Adipose tissue (tissue), 3 donors: ENCODE measurements around the gene CHST2. TPM values are rescaled to one million over a fixed set of nuclear protein-coding genes. Genes with fewer than 3 reads are reported as not detected.

Experiments used
- H3K27ac ChIP-seq: one replicate; pipeline ENCODE4 v1.5.1; 2013; ENCODE audit warnings: low read depth, low read length
- WGBS, 3 donors: extraction: QIAGEN DNeasy Blood & Tissue Kit; methylation state at CpG; one replicate each; pipeline ENCODE4 v1.1.7; 2013; 5-methylcytosine and 5-hydroxymethylcytosine counted together
- polyA plus RNA-seq, 3 donors: library from polyadenylated mRNA; stranded (reverse); fragments of 200-250 nt; gene quantifications; one replicate each; pipeline ENCODE4 v1.2.3, GENCODE V29; 2013
- donor health status: healthy with polysubstance abuse.
- donor health status: Bipolar disorder and iron deficiency.
- donor health status: healthy.

Gene CHST2
- polyA plus RNA-seq, 3 donors: 0.94 to 11.6 (median 4.6) TPM

DNA sequence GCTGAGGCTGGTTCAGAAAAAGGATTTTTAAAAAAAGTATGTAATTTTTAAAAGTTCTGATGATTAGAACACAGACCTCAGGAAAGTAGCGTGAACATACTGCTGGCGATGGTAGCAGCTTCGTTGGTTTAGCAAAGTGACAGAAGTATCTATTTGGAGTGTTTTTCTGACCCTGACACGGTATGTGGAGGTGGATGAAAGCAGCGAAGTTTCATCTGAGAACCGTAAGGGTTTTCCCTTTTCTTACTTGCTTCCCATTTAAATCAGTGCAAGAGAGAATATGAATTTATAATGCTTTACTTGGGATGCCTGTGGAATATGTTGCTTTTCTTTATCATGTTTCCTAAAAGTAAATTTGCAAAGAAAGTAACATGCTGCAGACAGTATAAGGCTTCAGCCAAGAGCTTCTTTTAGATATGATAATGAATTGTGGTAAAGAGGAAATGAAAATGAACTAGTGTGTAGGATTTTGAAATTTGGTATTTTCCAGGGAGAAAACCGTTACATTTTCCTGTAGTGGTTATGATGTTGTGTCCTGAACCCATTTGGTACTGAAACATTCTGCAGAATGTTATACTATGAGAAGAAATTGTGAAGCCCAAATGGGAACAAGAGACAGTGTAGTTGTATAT, 3.9 kb downstream of the CHST2 start:
- 66 to 74% (median 70%) methylated on average over 7 of the region's 7 CpGs for WGBS, 3 donors
- no peak overlapping the region for H3K27ac ChIP-seq

DNA sequence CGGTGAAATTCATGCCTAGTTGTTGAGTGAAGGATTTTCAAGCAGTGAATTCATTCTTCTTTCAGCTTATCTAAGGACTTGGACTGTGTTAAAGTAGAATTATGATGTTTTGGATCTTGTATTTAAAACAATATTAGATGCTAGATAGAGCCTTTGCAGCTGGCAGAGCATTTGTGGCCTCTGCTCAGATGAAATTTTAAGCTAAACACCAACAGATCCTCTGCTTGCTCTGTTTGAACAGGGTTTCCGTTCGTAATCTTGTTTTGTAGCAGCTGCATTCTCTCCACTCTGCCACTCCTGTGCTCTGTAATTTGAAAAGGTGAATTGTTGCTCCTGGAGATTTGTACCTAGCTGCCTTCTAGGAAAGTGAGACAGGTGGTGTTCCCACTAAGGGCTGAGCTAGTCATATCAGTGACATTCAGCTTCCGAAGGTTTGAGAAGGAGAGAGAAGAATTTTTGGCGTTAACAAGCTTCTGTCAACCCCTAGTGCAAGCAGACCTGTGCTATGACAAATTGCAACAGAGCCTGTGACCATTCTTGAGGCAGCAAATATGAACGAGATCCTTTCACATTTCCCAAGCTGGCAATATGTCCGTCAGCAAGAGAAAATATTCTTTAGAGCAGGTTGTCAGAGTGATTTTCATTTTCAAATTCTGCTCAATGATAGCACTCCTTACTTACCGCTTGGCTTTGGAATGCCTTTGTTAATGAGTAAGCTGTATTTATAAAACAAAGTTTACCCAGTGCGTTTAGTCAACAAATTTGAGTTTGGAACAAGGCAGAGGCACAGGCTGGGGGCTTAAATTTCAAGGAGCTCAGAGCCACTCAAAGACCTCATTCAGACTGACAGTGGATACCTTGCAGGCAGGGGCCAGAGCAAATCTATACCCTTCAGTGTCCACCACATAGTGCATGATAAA, 5.3 kb downstream of the CHST2 start:
- WGBS, 3 donors: 21 to 76% (median 66%) methylated on average over 9 of the region's 9 CpGs
- H3K27ac ChIP-seq: no peak overlapping the region

DNA sequence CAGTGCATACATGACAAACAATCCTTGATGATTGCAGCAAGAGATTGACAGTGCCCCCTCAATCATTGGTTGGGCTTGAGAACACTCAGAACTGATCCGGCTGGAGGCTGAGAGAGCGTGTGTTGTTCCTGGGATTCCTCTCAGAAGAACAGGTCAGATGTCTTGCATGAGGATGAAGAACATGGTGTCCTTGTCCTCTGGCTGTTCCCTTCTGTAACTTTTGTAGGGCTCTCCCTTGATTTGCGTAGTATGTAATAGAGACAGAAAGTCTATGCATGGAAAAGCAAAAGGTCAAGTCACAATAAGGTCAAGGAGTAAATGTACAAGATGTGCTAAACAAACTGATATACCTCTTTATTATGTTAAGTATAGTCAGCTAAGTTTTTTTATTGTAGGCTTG, 8.2 kb downstream of the CHST2 start:
- H3K27ac ChIP-seq: no peak overlapping the region
- WGBS, 3 donors: 93 to 99% (median 94%) methylated on average over 3 of the region's 3 CpGs

DNA sequence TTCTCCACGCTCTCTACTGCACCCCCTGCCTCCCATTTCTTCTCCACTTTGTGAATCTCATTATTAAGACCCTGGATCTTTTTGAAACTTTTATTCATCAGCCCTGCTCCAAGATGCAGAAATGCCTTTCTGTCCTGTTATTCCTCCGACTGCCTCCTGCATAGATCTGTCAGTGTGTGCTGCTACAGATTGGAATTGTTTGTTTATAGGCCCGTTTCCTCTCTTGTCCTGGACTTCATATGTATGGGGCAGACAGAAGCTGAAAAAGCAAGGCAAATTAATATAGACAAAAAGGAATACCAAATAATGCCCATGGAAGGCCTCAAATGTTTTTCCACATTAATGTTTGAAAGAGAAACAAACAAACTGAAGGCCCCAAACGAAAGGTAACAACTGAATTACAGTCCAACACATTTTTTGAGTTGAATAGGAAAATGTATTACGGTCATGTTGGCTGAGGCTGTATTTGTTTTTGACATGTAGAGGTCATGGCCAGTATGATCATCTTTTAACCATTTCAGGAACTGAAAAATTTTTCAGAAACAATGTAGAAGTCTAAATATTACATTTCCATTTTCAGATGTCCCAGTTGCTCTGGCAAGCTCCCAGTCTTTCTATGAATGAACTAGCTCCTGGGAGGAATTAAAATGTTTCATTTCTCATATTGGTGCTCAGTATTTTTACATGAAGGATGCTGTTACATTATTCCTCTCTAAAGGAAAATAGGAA, 8.8 kb downstream of the CHST2 start:
- WGBS, 3 donors: 56 to 69% (median 64%) methylated on average over 5 of the region's 5 CpGs

DNA sequence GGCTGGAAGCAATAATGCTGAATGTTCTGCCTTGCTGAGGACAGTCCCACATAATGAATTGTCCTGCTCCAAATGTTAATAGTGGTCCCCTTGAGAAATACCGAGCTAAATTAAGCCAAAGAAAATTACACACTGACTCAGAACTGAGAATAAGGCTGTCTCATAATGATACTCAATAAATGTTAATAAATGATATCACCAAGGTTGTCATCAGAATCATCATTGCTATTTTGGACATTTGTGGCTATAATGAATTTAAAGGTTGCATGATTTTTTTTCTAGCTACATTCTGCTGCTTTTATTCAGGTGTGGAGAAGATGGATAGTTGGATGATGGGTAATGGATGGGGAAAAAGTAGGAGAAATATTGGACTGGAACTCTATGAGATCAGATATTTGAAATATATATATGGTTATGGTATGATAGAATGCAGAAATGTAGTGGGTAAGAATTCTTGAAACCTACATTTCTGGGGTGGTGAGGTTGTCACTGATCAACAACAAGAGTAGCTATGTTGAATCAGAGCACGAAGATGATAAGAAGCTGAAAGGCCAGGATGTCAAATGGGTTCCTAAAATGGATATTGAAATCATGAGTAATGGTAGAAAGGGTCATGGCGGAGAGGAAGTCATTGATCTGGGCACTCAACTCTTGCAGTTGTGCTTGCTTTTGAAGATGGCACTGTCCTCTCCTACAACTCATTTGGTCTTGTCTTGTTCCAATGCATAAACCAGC, 12.8 kb downstream of the CHST2 start:
- WGBS, 3 donors: 70 to 90% (median 89%) methylated on average over 3 of the region's 3 CpGs

More for the DNA sequence above, 8.8 kb downstream of the CHST2 start:
- H3K27ac ChIP-seq: no peak overlapping the region

DNA sequence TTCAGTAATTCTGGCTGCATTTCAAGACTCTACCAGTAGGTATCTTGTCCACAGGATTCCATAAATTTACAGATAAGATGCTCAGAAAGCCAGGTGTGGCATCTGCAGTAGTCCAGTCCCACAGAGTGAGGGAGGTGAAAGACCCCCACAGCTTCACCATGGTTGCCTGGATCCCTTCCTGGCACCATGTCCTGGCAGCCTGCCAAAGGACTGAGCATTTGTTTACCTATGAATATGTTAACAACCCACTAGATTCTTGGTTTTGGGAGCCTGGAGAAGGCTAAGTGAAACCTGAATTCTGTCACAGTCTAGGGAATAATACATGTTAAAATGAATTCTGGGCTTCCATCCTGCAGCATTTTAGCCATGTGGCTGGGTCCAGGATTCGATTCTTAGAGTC, 14.9 kb downstream of the CHST2 start:
- H3K27ac ChIP-seq: no peak overlapping the region
- WGBS, 3 donors: 45 to 88% (median 79%) methylated on average over 1 of the region's 1 CpG

More for the DNA sequence above, 12.8 kb downstream of the CHST2 start:
- no peak overlapping the region for H3K27ac ChIP-seq

DNA sequence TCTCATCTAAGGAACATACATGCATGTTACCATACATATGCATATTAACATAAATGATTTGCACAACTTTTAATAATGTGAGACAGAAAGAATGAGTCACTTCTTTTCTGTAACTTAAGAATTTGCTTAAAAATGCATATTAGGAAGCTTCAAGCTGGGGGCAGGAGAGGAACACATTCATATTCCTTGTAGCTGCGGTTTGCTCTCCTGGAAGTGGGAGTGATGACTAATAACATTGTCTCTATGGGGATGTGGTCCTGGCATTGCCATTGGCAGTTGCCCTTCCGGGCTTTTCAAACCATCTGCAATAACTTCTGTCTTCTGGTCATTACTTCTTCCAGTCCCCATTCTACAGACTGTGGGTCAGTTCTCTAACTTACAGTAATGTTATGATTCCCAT, 15.6 kb downstream of the CHST2 start:
- no peak overlapping the region for H3K27ac ChIP-seq
- WGBS, 3 donors: 31 to 57% (median 38%) methylated on average over 2 of the region's 2 CpGs

DNA sequence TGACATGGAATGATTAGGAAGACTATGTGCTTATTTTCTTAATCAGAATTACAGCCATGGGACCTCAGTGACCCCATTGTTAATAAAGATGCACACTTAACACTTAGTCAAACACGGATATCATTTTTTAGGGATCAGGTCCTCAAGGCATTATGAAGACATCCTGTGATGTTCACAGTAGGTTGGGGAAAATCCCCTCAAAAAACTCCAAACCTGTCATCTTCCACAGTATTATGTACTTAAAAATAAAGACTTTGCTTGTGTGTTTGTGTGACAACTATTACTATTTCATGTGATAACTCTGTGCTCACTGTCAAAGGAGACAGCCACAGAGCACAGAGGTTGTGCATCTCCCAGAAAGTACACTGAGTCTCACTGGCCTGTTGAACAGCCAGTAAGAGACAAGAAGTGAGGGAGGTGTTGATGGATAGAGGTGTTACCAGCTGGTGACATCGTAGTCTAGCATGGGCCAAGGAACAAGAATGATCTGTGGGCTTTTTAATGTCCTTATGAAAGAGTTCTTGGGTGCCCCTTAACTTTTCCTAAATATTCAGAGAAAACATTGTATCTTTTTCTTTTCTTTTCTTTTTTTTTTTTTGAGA, 18.0 kb downstream of the CHST2 start:
- 48 to 76% (median 70%) methylated on average over 2 of the region's 2 CpGs for WGBS, 3 donors
- no peak overlapping the region for H3K27ac ChIP-seq

DNA sequence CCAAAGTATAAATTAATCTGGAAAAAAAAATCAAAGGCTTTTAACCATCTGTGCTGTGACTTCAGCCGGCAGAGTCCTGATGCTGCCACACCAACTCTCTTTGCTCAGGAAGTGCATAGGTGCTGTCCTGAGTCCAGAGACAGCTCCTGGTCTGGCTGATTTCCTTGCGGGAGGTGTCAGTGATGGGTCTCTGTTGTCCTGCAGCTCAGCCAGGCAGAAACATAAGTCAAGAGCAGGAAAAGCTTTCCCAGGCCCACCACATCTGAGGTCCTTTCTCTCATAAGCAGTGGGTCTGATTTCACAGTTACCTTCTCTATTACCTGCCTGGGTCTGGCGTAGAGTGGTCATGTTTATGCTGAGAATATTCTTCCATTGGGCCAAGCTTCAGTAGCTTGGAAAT, 19.4 kb downstream of the CHST2 start:
- WGBS, 3 donors: 78 to 96% (median 89%) methylated on average over 3 of the region's 3 CpGs
- H3K27ac ChIP-seq: no peak overlapping the region

DNA sequence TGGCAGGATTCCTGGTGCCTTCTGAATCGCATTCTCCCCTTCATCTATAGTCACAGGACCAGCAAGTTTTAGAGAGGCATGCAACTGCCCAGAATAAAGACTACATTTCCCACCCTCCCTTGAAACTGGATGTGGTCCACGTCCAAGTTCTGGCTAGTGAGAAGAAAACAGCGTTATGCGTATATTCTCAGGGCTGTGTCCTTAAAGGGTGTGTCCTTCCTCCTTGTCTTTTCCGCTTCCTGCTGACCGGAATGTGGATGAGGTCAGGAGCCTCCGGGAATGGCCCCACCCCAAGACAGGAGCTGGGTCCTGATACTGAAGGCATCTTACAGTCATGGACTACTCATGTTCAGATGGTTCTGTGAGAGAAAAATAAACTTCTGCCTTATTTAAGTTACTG, 20.2 kb downstream of the CHST2 start:
- H3K27ac ChIP-seq: no peak overlapping the region
- WGBS, 3 donors: 41 to 70% (median 55%) methylated on average over 7 of the region's 7 CpGs

DNA sequence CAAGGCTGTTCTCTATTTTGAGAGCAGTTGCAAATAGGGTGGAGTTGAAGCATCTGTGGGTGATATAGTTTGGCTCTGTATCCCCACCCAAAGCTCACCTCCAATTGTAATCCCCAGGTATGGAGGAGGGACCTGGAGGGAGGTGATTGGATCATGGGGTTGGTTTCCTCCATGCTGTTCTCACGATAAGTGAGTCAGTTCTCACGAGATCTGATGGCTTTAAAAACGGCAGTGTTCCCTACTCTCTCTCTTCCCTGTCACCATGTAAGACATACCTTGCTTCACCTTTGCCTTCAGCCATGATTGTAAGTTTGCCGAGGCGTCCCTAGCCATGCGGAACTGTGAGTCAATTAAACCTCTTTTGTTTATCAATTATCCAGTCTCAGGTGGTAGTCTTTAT, 21.0 kb downstream of the CHST2 start:
- WGBS, 3 donors: 82 to 96% (median 95%) methylated on average over 6 of the region's 6 CpGs
- no peak overlapping the region for H3K27ac ChIP-seq

DNA sequence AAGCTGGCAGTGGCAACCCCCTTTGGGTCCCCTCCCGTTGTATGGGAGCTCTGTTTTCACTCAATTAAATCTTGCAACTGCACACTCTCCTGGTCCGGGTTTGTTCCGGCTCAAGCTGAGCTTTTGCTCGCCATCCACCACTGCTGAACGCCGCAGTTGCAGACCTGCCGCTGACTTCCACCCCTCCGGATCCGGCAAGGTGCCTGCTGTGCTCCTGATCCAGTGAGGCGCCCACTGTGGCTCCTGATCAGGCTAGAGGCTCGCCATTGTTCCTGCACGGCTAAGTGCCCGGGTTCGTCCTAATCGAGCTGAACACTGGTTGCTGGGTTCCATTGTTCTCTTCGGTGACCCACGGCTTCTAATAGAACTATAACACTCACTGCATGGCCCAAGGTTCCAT, 22.8 kb downstream of the CHST2 start:
- whole genome bisulfite sequencing, 3 donors: 89 to 94% (median 90%) methylated on average over 17 of the region's 17 CpGs
- no peak overlapping the region for H3K27ac ChIP-seq

DNA sequence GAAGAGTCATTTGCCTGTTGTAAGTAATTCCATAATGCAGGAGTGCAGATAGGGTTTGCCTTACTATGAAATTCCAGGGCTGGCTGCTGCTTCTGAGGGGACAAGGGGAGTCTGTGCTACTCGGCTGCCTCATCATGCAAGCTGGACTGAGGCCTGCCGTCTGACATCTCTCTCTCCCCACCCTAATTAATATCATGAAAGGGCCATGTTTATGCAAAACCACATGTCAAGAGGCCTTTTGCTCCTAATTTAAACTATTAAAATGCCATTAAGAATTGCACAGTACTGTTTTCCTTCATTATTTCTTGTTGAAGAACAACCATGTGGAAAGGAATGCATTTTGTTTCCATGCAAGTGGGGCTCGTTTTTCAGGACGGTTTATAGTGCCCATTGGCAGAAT, 26.3 kb downstream of the CHST2 start:
- WGBS, 3 donors: 56 to 81% (median 79%) methylated on average over 4 of the region's 4 CpGs

DNA sequence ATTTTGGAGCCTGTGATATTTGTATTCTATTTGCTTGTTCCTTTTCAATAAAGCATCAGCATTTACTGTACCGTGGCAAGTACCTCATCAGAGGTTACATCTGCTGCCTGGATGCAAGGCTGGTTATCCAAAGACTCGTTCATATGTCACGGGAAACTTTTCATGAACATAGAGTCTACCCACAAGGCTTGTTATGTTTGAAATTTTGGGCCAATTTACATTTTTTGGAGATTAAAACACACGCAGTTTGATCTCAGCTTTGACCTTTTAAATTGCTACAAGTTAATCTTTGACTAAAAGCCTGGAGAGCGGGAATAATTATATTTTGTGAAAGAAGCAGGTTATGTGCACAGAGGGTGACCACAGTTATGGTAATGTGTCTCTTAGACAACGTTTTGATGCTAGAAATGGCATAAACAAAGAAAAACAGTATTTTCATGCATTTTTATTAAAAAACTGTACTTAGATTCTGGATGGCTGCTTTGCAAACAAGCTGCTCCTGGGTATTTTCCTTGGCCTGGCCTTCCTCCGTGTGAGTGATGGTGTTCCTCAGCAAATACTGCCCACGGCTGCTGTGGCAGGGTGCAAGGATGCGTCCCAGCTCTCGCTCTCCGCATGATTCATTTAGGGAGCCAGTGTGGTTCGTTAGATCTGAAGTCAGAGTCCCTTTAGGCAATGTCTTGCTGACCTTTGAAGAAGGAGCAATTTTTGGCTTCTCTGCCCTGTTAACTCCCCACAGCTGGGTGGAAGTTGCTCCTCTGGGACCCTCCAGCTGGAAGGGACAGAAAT, 27.1 kb downstream of the CHST2 start:
- WGBS, 3 donors: 49 to 79% (median 71%) methylated on average over 12 of the region's 12 CpGs
- no peak overlapping the region for H3K27ac ChIP-seq

More for the DNA sequence above, 26.3 kb downstream of the CHST2 start:
- no peak overlapping the region for H3K27ac ChIP-seq

DNA sequence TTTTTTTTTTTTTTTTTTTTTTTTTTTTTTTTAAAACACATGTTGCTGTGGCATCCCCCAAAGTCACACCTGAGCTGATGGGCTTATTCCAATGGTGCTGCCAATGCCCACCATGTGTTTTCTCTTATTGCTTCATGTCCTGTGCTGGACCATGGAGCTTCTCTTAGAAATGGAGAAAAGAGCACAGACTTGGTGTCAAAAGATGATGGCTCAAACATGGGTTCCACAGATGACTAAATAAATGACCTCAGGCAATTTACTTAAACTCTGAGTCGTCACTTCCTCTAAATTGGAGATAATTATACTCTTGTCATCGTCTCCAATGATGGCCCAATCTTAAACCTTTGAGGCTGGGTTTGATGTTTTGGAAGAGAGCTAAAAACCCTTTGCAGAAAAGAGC, 28.1 kb downstream of the CHST2 start:
- WGBS, 3 donors: 64 to 75% (median 72%) methylated on average over 2 of the region's 2 CpGs
- no peak overlapping the region for H3K27ac ChIP-seq

DNA sequence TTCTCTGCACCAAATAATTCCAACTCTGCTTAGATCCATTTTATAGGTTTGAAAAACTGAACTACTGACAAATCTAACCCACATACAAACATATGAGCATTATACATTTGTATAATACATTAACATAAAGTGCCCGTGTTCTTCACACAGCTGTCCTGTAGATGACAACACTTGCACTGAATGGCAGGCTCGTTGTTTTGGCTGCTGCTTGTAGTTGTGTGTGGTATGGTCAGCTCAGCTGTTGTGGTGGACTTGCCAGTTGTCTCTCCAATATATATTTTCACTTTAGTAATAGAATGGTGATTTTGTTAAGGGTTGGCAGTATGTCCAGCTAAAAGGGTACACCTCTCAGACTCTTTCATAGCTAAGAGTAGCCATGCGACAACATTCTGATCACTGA, 30.5 kb downstream of the CHST2 start:
- 83 to 97% (median 94%) methylated on average over 3 of the region's 3 CpGs for WGBS, 3 donors

DNA sequence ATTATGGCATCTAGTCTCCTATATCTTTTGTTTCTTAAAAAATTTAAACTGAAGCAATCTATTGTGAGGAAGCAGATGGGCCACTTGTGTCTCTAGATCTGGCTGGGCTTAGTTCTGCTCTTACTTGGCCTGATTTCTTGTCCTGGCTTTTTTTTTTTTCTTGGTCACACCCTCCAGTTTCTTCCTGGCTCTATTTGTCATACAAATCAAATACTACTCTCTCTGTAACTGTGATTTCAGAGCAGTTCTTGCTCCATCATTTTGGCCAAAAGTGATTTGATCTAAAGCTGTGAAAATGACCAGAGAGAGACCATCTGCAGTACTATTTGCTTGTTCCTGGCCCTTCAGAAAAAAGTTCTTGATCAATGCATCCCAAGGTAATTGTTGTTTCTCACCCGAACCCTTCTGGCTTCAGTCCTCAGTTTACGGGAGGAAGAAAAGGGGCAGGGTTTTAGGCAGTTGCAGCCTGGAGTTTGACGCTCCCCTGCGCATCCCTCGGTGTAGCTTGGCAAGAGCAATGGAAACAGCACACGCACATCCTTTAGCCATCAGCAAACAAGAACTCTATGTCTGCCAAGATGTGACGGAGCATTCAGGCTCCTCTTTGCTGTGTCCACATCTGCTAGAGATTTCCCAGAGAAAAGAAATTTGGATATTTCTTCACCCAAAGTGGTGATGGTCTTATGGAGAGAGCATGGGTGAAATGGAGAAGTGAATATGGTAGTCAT, 31.6 kb downstream of the CHST2 start:
- no peak overlapping the region for H3K27ac ChIP-seq
- WGBS, 3 donors: 56 to 77% (median 56%) methylated on average over 7 of the region's 7 CpGs

More for the DNA sequence above, 30.5 kb downstream of the CHST2 start:
- H3K27ac ChIP-seq: no peak overlapping the region
